IPS DF 4.7 (cell line): ENCODE data around the gene LHX8.

Experiments used
- DNase-seq: peaks from one replicate; pipeline ENCODE4 v3.0.0-alpha.2; 2013; ENCODE audit warnings: low spot score; ENCODE audit errors: extremely low read depth

The LHX8 gene

GRCh38 chr1:75203415-75204277 is 69.5 kb downstream of the LHX8 start:
- DNase-seq = peak; percentile 22

GRCh38 chr1:75208862-75209261 is 74.7 kb downstream of the LHX8 start:
- DNase-seq = no peak
